Astrocyte of the spinal cord (primary cell): ENCODE measurements around the gene EDEM3.

Experiments
- DNase-seq: peaks from one replicate; pipeline ENCODE4 v3.0.0; 2011; ENCODE audit warnings: low read depth, low spot score
- H3K4me3 ChIP-seq: 2 replicates; pipeline ENCODE4 v1.5.1; 2011; ENCODE audit warnings: low read depth, mild to moderate bottlenecking, low read length, moderate library complexity
- in situ Hi-C: cut with HindIII; loops from 2 replicates; pipeline ENCODE4 v1.10.0; 2017; ENCODE audit warnings: low sequenced_read_pairs
- TF ChIP-seq, protein P1 (sequence below): IDR thresholded peaks from 2 replicates; pipeline ENCODE4 v1.5.1; 2012; ENCODE audit warnings: low read depth, mild to moderate bottlenecking, low read length, inconsistent platforms

Gene EDEM3

GRCh38 chr1:184759651-184760050, 5.0 kb upstream of the EDEM3 start:
- no peak overlapping the region for H3K4me3 ChIP-seq
- in situ Hi-C loops: no loop called here
- DNase-seq: no peak
- TF ChIP-seq, protein P1, sequence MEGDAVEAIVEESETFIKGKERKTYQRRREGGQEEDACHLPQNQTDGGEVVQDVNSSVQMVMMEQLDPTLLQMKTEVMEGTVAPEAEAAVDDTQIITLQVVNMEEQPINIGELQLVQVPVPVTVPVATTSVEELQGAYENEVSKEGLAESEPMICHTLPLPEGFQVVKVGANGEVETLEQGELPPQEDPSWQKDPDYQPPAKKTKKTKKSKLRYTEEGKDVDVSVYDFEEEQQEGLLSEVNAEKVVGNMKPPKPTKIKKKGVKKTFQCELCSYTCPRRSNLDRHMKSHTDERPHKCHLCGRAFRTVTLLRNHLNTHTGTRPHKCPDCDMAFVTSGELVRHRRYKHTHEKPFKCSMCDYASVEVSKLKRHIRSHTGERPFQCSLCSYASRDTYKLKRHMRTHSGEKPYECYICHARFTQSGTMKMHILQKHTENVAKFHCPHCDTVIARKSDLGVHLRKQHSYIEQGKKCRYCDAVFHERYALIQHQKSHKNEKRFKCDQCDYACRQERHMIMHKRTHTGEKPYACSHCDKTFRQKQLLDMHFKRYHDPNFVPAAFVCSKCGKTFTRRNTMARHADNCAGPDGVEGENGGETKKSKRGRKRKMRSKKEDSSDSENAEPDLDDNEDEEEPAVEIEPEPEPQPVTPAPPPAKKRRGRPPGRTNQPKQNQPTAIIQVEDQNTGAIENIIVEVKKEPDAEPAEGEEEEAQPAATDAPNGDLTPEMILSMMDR: no peak

DNA sequence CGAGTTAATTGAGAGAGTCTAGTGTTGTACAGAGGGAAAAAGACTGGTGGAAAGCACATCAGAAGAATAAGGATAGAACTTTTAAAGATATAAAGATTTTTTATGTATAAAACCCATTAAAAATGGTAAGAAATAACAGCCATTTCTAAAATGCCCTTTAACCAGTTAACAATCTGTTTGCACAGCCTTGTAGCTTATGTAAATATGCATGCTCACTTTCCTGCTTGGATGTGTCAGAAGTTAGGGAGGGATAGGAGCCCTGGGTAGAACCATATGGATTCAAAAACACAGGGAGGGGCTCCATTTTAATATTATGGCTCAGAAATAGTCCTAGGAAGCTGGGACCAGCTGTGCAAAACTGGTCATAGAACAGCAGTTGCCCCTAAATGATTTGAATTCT, 4.5 kb upstream of the EDEM3 start:
- in situ Hi-C loops: no loop called here
- H3K4me3 ChIP-seq: no peak overlapping the region
- TF ChIP-seq, protein P1: no peak
- no peak for DNase-seq

- no peak overlapping the region for H3K4me3 ChIP-seq
- in situ Hi-C loops: no loop called here
- TF ChIP-seq, protein P1: no peak
Measured at GRCh38 chr1:184757891-184758290, 3.2 kb upstream of the EDEM3 start.

GRCh38 chr1:184757406-184757805, 2.7 kb upstream of the EDEM3 start:
- no peak for DNase-seq
- in situ Hi-C loops: no loop called here
- TF ChIP-seq, protein P1: no peak
- H3K4me3 ChIP-seq: no peak overlapping the region

More at GRCh38 chr1:184757891-184758290, 3.2 kb upstream of the EDEM3 start:
- no peak for DNase-seq

- in situ Hi-C loops: no loop called here
- peak overlapping the region; percentile 95 for H3K4me3 ChIP-seq
- DNase-seq: peak; percentile 60
- TF ChIP-seq, protein P1: no peak
Measured at GRCh38 chr1:184755226-184756065, 788 bp upstream of the EDEM3 start.

DNA sequence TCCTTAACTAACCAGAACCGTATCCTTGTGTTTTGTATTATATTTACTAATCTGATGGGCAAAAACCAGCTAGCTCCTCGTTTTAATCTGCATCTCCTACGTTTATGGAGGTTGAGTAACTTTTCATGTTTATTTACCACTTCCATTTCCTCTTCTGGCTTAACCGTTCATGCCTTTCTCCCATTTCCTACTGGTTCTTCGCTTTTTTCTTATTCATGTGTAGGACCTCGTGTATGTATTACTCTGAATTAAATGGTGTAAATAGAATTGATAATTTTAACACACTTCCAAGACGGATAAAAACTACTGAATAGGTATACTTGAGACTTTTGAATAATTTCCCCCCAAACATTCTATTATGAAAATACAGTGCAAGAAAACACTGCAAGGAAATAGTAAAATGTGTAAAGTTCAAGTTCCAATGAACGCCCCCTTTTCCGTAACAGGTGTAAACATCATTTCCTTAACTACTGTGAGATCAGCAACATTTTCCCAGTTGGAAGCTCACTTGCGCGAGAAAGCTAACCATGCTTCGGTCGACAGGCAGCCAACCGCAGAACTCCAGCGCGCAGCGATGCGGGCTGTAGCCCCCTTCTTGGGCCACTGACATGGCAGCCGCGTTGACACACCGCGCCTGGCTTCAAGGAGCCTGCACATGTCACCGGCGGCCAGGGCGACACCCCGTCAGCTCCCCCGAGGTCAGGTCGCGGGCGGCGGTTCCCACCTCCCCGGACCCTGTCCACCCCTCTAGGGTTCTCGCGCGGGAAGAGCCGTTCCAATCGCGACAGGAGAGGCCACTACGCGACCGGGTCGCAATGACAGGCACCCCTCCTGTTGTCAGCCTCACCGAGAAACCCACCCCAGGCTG, 816 bp downstream of the EDEM3 start:
- H3K4me3 ChIP-seq: peak overlapping the region; percentile 95
- peak; percentile 30 for DNase-seq
- in situ Hi-C loops: no loop called here
- TF ChIP-seq, protein P1: no peak
